Epidermal melanocyte (primary cell): ENCODE data around the gene KIZ.
"Not testable (repeated sequence)": the region's sequence is repeated elsewhere in the genome, so short reads cannot be mapped to it uniquely, and the experiment has no call there.

ENCODE experiments used
- DNase-seq: peaks from one replicate; pipeline ENCODE4 v3.0.0; 2011; ENCODE audit warnings: low spot score; ENCODE audit not compliant: insufficient read length

Gene KIZ

DNA sequence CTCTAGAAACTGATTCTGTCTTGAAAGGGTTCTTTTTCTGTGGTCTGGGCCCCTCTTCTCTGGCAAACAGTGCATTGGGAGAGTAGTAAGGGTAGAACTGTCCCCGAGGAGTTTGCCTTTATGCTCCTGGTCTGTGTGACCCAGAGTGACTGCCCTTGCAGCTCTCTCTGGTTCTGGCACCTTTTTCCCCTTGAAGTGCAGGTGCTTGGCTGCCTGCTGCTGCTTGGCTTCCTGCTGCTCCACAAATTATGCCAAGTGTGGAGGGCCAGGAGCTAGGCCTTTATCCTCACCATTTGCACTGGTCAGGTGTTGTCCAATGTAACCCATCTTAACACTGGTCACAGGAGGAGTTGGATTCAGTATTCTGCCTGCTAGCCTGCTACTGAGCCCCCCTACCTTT is 11.2 kb downstream of the KIZ start:
- no peak for DNase-seq

DNA sequence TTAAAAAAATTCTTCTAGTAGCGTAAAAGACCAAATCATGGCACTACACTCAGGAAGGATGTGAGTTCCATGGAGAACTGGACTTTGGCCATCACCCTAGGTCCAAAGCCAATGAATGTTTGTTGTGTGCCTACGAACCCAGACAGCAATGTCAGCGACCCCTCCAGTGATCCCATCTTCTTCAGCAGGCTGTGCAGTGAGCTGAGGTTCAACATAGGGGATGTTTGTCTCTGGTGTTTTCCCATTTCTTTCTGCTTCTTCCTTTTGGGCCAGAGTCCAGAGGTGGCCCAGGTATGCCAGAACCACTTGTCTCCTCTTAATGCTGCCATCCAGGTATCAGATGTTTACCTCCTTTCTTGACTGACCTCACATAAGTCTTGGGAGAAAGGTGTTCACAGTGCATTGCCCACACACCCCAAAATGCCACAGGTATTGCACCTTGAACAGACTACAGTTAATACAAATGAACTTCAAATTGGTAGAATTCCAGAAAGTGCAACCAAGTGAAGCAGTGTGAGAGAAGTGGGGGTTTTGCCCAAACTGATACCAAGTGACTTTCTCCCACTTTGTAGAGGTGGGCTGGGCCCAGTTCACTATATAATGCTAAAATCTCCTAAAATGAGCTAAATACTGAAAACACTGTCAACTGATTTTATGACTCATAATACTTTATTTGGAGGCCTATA is 14.1 kb downstream of the KIZ start:
- no peak for DNase-seq

DNA sequence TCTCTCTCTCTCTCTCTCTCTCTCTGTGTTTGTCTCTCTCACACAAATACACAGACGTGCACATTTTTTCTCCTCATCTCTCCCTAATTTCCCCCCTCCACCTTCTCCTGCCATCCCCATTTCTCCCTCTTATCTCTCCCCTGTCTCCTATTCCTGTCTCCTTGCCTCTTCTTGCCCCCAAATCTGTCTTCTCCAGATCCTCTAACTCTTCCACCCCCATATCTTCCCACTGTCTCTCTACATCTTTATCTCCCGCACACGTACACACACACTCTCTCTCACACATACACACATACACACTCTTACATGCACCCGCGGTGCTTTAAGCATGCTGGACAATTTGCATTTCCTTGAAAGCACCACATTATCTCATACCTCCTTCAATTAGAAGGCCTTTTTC is 15.9 kb downstream of the KIZ start:
- DNase-seq: no peak

DNA sequence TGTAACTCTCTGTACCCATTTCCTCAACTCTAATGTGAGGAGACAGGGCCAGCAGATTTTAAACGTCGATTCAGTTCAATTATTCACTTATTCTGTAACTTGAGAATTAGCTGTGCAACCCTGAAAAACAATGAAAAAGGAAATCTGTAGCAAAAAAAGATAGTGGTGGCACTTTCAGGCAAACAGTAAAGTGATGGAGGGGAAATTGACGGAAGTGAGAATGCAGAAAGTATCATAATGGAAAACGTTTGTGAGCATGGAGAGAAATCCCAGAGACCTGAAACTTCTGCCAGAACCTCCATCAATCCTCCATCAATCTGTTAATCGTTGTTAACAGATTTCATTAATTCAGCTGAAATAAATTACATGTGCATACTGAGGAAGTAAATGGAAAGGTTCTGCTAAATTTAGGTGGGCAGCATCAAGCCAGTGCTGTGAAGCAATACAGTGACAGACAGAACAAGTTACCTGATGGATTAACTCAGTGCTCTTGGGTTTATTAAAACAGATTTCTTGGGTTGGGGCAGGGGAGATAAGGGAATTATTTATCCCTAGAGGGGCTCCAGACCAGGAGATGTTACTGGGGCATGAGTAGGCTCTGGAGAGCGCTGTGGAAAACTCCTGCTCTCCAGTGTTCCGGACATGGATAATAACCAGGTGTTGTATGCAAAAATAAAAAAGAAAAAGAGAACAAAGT is 17.5 kb downstream of the KIZ start:
- DNase-seq: no peak

DNA sequence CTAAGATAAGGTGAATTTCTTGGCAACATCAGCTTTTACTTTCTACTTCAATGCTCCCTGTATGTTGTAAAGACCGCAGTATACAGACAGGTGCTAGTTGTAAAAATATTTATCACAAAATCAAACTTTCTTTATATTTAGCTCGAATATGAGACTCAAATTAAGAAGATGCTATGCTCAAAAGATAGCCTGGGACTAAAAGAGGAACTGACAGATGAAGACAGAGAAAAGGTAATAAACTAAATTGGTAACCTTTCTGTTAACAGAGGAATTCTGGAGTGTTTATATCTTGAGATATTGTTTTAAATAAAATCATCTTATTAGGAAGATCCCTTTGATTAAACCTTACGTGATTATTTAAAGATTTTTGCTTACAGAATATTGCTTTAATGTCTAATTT is 19.5 kb downstream of the KIZ start:
- DNase-seq: no peak

DNA sequence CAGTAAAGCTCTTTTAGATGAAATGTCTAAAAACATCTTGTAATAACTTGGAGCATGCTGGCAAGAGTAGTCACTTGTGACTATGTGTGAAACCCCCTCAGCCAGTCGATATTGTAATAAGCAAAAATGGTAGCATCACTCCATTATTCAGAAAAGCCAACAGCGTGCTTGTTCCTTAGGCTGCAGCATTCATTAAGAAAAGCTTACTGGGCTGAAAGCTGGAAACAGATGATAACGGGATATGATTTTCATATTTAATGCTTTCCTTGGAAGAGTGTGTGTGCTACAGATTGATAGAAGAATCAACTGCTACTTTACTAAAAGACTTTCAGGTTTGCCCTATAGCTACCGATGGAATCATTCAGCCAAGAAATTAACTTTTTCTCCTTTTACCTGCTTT is 20.3 kb downstream of the KIZ start:
- no peak for DNase-seq

DNA sequence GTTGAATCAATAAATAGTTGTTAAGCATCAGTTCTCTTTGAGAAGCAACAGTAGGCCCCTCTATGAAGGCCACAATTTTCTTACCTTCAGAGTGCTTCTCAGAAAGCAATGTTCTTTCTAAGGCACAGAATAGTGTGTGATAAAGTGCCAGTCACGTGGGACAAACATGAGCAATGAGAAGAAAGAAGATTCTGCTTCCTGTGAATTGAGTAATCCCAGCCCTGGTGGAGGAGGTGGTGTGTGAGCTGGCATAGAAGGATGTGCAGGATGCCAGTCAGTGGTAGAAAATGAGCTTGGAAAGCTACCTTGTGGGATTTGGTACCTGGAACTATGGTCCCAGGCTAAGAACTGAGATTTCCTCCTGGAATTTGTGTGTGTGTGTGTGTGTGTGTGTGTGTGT is 21.7 kb downstream of the KIZ start:
- DNase-seq: no peak

DNA sequence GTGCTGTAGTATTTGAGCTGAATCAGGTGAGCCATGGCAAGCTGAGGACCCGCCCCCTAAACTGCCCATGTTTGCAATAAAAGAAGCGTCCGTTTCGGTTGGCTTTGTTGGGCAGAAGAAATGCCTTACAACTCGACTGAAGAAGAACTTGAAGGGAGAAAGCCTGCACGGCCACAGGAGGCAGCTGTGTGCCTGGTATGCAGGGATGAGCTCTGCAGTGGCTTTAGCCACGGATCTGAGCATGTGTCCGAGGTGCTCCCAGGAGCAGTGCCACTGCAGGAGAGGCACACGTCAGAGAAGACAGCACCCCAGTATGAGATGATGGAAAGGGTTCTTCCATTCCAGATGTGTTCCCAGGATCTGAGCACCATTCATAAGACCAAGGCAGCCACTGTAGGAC is 23.5 kb downstream of the KIZ start:
- DNase-seq: no peak

DNA sequence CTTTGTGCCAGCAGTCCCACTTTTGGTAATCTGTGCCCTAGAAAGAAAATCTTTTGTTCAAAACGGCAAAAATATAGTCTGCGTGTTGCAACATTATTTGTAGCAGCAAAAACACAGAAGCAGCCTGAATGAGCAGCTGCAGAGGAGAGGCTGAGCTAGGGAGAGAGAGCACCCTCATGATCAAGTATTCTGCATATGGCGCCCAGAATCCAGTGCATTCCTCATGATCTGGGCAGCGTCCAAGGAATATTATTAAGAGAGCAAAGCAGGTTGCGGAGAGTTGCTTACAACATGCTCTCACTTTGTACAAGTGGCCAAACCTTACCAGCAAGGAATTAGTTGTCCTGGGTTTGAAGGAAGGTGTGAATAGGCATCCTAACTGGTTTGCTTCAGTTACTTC is 25.9 kb downstream of the KIZ start:
- no peak for DNase-seq

DNA sequence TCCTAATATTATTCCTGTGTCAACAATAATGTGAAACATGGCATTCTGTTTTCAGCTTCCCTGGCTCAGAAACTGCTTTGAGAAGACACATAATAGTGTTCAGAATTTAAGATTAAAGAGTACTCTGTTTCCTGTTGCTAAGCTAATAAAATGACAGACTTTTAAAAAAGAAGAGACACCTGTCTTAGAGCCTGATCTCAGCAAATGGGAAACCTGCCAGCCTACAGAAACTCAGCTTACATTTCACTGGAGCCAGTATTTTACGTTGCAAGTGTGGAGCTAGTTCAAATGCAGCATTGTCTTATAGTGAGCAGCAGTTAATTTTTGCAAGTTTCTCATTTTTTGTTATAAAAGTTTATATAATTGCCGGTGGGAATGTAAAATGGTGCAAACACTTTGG is 28.8 kb downstream of the KIZ start:
- no peak for DNase-seq

DNA sequence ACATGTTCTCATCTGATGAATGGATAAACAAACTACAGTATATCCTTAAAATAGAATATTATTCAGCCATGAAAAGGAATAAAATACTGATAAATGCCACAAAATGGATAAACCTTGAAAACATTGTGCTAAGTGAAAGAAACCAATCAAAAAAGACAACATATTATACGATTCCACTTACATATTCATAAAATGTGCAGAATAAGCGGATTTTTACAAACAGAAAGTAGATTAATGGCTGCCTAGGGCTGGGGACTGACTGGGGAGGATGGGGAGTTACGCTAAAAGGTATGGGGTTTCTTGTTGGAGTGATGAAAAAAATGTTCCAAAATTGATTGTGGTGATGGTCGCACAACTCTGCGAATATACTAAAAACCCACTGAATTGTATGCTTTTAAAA is 29.4 kb downstream of the KIZ start:
- no peak for DNase-seq

DNA sequence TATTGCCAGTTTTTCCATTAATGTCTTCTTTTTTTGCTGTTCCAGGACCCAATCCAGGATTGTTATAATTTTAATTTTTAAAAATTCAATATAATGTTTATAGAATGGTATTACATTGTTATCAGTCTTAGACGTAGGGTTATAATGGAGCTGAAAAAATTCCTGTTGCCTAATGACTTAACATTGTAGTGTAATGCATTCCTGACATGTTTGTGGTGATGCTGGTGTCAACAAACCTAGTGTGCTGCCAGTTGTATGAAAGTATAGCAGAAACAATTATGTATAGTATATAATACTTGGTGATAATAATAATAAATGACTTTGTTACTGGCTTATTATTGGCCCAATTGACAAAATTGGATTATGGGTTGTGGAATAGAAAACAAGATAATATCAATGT is 30.4 kb downstream of the KIZ start:
- no peak for DNase-seq

DNA sequence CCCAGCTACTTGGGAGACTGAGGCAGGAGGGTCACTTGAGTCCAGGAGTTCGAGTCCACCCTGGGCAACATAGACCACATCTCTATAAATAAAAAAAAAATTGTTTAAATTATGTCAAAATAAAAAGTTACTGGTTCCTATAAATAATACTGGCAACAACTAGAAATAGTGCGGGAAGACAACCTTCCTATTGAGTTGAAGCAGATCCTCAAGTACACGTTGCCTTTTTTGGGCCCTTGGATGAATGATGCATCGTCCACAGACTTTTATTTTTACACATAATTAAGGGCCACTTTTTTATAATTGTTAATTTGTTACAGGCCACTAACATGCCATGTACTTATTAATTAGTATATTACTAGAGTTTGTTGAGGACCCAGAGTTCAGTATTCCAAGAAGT is 31.1 kb downstream of the KIZ start:
- DNase-seq: no peak

DNA sequence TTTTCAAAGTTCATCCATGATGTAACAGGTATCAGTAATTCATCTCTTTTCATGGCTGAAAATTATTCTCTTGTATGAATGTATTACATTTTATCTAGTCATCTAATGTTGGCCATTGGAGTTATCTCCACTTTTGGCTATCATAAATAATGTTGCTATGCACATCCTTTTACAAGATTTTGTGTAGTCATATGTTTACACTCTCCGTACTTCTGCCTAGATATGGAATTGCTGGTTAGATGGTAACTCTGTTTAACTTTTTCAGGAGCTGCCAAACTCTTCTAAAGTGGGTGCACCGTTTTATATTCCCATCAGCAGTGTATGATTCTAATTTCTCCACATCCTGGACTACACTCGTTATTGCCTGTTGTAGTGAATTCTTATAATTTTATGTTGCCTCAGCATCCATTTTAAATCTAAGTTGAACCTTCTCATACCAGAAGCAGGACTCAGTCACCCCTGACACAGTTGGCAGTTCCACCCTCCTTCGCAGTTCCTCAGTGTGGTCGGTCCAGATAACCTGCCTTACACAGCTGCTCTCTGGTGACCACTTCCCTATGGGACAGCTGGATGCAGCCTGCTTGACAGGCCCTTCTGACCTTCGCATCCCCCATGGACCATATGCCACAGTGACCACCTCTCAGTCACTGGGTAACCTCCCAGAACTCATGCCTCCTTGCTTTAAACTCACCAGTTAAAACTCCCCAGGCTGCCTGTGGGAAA is 33.9 kb downstream of the KIZ start:
- no peak for DNase-seq

DNA sequence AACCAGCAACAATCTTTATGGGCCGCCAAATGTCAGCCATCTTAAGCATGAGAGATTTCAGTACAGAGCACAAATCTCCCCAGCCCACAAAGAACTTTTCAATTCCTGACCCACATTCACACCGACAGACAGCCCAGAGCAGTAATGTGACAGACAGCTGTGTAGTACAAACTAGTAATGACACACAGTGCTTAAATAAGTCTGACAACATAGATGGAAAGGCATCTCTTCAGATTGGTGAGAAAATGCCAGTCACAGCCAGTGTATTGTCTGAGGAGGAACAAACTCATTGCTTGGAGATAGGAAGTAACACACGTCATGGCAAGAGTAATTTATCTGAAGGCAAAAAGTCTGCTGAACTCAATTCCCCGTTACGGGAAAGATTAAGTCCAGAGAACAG is 36.0 kb downstream of the KIZ start:
- no peak for DNase-seq

DNA sequence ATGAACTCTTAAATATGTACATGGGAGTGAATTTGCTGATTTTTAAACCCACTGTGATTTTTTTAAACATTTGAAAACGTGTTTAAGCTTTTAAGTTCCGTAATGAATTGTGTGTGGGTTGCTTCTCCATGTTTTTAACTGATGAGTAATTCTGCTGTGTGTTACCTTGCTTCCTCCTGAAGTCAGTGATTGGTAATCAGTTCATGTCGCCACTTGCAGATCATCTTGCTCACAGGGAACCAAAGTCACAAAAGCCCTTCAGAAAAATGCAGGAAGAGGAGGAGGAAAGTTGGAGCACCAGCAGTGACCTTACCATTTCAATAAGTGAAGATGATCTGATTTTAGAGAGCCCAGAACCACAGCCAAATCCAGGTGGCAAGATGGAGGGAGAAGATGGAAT is 36.7 kb downstream of the KIZ start:
- no peak for DNase-seq

DNA sequence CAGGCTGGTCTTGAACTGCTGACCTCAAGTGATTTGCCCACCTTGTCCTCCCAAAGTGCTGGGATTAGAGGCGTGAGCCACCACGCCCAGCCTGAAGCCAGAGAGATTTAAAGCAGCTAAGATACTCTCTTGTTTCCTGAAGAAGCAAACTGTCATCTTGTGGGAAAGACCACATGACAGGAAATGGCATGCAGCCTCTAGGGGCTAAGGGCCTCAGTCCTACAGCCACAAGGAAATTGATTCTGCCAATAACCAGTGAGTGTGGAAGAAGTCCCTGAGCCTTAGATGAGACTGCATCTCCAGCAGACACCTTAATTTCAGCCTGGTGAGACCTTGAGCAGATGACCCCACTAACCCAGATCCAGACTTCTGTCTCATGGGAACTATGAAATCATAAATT is 40.9 kb downstream of the KIZ start:
- no peak for DNase-seq

DNA sequence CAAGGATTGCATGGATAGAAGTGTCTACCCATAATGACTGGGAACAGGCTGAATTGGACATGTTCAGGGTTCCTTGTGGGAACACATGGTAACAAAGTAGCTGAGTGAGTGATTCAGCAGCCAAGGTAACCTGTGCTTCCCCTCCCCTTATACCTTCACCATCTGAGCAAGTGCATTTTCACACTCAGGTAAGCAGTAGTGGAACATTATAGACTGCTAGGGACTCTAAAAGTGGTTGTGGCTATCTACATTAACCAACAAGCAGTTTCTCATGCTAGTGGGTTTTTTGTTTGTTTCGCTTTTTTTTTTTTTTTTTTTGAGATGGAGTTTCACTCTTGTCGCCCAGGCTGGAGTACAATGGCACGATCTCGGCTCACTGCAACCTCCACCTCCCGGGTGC is 41.4 kb downstream of the KIZ start:
- DNase-seq: no peak

DNA sequence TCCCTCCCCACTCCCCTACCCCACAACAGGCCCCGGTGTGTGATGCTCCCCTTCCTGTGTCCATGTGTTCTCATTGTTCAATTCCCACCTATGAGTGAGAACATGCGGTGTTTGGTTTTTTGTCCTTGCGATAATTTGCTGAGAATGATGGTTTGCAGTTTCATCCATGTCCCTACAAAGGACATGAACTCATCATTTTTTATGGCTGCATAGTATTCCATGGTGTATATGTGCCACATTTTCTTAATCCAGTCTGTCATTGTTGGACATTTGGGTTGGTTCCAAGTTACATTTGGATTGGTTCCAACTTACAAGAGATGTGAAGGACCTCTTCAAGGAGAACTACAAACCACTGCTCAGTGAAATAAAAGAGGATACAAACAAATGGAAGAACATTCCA is 42.2 kb downstream of the KIZ start:
- DNase-seq: not testable (repeated sequence)

DNA sequence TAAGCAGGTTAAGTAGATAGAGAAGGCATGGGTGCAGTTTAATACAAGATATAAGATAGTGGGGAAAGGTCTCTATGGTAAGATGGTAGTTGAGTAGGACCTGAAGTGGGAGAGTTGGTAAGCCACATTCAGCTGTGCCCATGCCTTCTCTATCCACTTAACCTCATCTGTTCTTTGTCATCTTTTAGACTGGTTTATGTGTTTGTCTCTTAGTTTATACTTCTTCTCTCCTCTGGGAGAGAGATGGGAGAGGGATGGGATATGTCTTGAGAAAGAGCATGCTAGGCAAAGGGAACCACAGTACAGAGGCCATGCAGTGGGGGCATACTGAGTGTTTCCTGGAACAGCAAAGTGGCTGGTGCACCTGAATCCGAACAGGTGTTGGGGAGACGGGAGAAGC is 46.7 kb downstream of the KIZ start:
- no peak for DNase-seq

DNA sequence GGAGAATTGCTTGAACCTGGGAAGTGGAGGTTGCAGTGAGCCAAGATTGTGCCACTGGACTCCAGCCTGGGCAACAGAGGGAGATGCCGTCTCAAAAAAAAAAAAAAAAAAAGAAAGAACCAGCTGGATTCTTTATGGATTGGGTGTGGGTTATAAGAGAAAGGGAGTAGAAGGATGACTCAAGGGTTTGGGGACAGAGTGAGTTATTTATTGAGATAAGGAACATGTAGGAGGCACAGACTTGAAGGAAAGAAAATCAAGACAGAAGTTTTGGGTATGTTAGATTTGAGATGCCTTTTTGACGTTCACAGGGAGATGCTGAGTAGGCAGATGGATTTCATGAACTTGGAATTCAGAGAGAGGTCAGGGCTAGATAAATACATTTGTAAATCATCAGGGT is 47.6 kb downstream of the KIZ start:
- DNase-seq: no peak

DNA sequence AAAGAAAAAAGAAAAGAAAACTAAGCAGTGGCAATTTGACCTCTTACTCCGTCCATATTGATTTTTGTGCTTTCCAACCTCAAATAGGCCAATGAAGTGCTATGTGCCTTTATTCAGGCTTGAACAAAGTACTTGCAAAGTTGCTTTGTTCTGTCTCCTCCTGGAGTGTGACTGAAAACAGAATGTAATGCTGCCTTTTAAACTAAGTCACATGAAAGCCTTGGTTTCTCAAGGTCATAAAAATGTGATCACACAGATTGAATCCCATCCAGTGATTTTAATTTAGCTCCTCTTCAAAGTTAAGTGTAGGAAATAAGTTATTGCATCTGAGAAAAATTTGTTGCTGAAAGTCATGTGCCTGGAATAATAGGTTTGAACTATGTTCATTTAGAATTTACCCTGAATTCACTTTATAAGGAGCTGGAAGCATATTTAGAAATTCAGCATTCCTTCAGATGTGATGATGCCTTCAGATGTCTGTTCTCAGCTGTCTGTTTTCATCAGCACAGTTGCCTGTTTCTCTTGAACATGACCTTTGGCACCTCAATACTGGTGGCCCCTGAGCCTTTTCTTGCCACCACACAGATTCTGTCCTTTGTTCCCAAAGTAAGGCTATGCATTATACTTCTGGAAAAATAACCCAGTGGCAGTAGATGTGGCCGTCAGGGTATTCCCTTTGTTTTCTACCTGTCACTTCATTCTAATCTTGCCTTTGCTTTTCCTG is 48.8 kb downstream of the KIZ start:
- no peak for DNase-seq
